H1 (cell line): ENCODE data around the gene GANC. TPM values are rescaled to one million over a fixed set of nuclear protein-coding genes. Genes with fewer than 3 reads are reported as not detected.

Experiments used
- CTCF ChIA-PET: fragments of 300-600 bp; sonication (Branson Sonifier 250); formaldehyde crosslinking; loops from one replicate; lab custom pipeline; 2021; ENCODE audit not compliant: partially characterized antibody; lab: Charles Lee
- POLR2A ChIA-PET: fragments of 300-600 bp; sonication (Branson Sonifier 250); formaldehyde crosslinking; loops from one replicate; lab custom pipeline; 2021; ENCODE audit warnings: inconsistent platforms; ENCODE audit not compliant: partially characterized antibody; lab: Charles Lee
- DNase-seq, 2 experiments: peaks; one replicate each; pipeline versions ENCODE4 v3.0.0 to v3.0.0-alpha.2; 2010 to 2022; ENCODE audit warnings: low spot score in 2 of 2, low read depth in 1 of 2, mixed read lengths in 1 of 2
- FAIRE-seq: peaks from 2 replicates; lab custom pipeline; 2011; peaks lifted over from hg19 to GRCh38; lab: Jason Lieb, UNC
- H2AFZ ChIP-seq: 2 replicates; pipeline ENCODE4 v1.8.1; 2012; ENCODE audit warnings: low read length, inconsistent platforms
- H2AK5ac ChIP-seq: 2 replicates; pipeline ENCODE4 v1.6.1; 2013; ENCODE audit warnings: low read depth, low read length
- H2BK120ac ChIP-seq: replicated peaks from 2 replicates; pipeline ENCODE3; 2013; ENCODE audit warnings: low read depth, low read length, inconsistent platforms
- H2BK12ac ChIP-seq: 2 replicates; pipeline ENCODE4 v1.6.1; 2013; ENCODE audit warnings: low read depth, low read length
- H2BK15ac ChIP-seq: 2 replicates; pipeline ENCODE4 v1.6.1; 2013; ENCODE audit warnings: low read length
- H2BK20ac ChIP-seq: 2 replicates; pipeline ENCODE4 v1.6.1; 2013; ENCODE audit warnings: low read length
- H2BK5ac ChIP-seq: 2 replicates; pipeline ENCODE4 v1.6.1; 2013; ENCODE audit warnings: low read depth, low read length
- H3K14ac ChIP-seq: 2 replicates; pipeline ENCODE4 v1.6.1; 2013; ENCODE audit warnings: inconsistent platforms; ENCODE audit not compliant: insufficient read length
- H3K18ac ChIP-seq: 2 replicates; pipeline ENCODE4 v1.6.1; 2013; ENCODE audit warnings: low read length; ENCODE audit errors: extremely low read depth
- H3K23ac ChIP-seq: 2 replicates; pipeline ENCODE4 v1.6.1; 2013; ENCODE audit warnings: inconsistent platforms; ENCODE audit not compliant: insufficient read length
- H3K23me2 ChIP-seq: 2 replicates; pipeline ENCODE4 v1.6.1; 2013; ENCODE audit warnings: low read depth, low read length
- H3K27ac ChIP-seq: 2 replicates; pipeline ENCODE4 v1.6.1; 2011; ENCODE audit warnings: low read depth, low read length, inconsistent platforms
- H3K27me3 ChIP-seq, 4 experiments: replicated peaks in 1 of 4; 1 replicate in 1 of 4; 2 replicates in 3 of 4; pipeline versions ENCODE4 v1.6.1 to v1.8.1; 2011 to 2013; ENCODE audit warnings: low read length in 3 of 4, mild to moderate bottlenecking in 3 of 4, inconsistent platforms in 2 of 4, mixed read lengths in 2 of 4, moderate library complexity in 1 of 4; ENCODE audit not compliant: control insufficient read depth in 3 of 4, insufficient read depth in 3 of 4; ENCODE audit errors: extremely low read depth in 1 of 4
- H3K36me3 ChIP-seq, 4 experiments: 2 replicates each; pipeline versions ENCODE4 v1.6.1 to v1.8.1; 2011 to 2013; ENCODE audit warnings: mild to moderate bottlenecking in 4 of 4, low read length in 3 of 4, moderate library complexity in 2 of 4, control low read depth in 1 of 4, inconsistent platforms in 1 of 4; ENCODE audit not compliant: insufficient read depth in 4 of 4, control insufficient read depth in 2 of 4
- H3K4ac ChIP-seq: replicated peaks from 2 replicates; pipeline ENCODE3; 2013; ENCODE audit warnings: low read length, low read depth, mixed read lengths, inconsistent platforms; ENCODE audit not compliant: insufficient read length
- H3K4me1 ChIP-seq, 4 experiments: replicated peaks in 1 of 4; 1 replicate in 1 of 4; 2 replicates in 3 of 4; pipeline versions ENCODE4 v1.6.1 to v1.8.1; 2011 to 2013; ENCODE audit warnings: low read length in 3 of 4, inconsistent platforms in 2 of 4, mixed read lengths in 1 of 4; ENCODE audit not compliant: insufficient read depth in 4 of 4, control insufficient read depth in 3 of 4
- H3K4me2 ChIP-seq, 2 experiments: 2 replicates each; pipeline versions ENCODE4 v1.6.1 to v1.8.1; 2011 to 2013; ENCODE audit warnings: low read depth in 2 of 2, low read length in 2 of 2, control low read depth in 1 of 2, inconsistent platforms in 1 of 2, mild to moderate bottlenecking in 1 of 2; ENCODE audit not compliant: insufficient read depth in 1 of 2
- H3K4me3 ChIP-seq, 4 experiments: fragments of 200-600, 300-600 bp in 1 of 4; sonication (generic), shearing (Covaris generic), sonication (Bioruptor Twin) in 1 of 4; 2 replicates each; pipeline versions ENCODE4 v1.5.1 to v1.8.1; 2011 to 2016; ENCODE audit warnings: low read length in 4 of 4, low read depth in 3 of 4, control low read depth in 2 of 4, inconsistent platforms in 2 of 4, mild to moderate bottlenecking in 2 of 4, mixed read lengths in 1 of 4, moderate library complexity in 1 of 4; ENCODE audit not compliant: insufficient read depth in 2 of 4; ENCODE audit errors: extremely low read depth in 1 of 4
- H3K56ac ChIP-seq: replicated peaks from 2 replicates; pipeline ENCODE3; 2013; ENCODE audit warnings: low read depth, mild to moderate bottlenecking, mixed read lengths, low read length, inconsistent platforms; ENCODE audit not compliant: insufficient read length
- H3K79me1 ChIP-seq: 2 replicates; pipeline ENCODE4 v1.6.1; 2013; ENCODE audit warnings: low read depth, low read length, control low read depth
- H3K79me2 ChIP-seq, 2 experiments: 2 replicates each; pipeline versions ENCODE4 v1.6.1 to v1.8.1; 2012 to 2013; ENCODE audit warnings: low read length in 2 of 2, mild to moderate bottlenecking in 2 of 2, inconsistent platforms in 1 of 2; ENCODE audit not compliant: insufficient read depth in 2 of 2, control insufficient read depth in 1 of 2
- H3K9ac ChIP-seq, 4 experiments: replicated peaks in 1 of 4; 1 replicate in 1 of 4; 2 replicates in 3 of 4; pipeline versions ENCODE4 v1.6.1 to v1.8.1; 2011 to 2013; ENCODE audit warnings: low read depth in 3 of 4, low read length in 3 of 4, control low read depth in 2 of 4, mild to moderate bottlenecking in 2 of 4, moderate library complexity in 2 of 4, inconsistent platforms in 1 of 4; ENCODE audit errors: extremely low read depth in 1 of 4
- H3K9me3 ChIP-seq, 2 experiments: 2 replicates each; pipeline versions ENCODE4 v1.6.1 to v1.8.1; 2012 to 2013; ENCODE audit warnings: mild to moderate bottlenecking in 2 of 2, moderate library complexity in 2 of 2, control low read depth in 1 of 2, inconsistent platforms in 1 of 2, low read depth in 1 of 2, low read length in 1 of 2, mixed read lengths in 1 of 2; ENCODE audit not compliant: insufficient read depth in 2 of 2
- H4K20me1 ChIP-seq, 2 experiments: replicated peaks in 1 of 2; 2 replicates each; pipeline versions ENCODE3 to v1.8.1; 2011 to 2013; ENCODE audit warnings: inconsistent platforms in 2 of 2, low read length in 2 of 2, mild to moderate bottlenecking in 1 of 2; ENCODE audit not compliant: insufficient read depth in 2 of 2, control insufficient read depth in 1 of 2
- H4K5ac ChIP-seq: 2 replicates; pipeline ENCODE4 v1.6.1; 2013; ENCODE audit warnings: low read length, low read depth, mixed read lengths, inconsistent platforms; ENCODE audit not compliant: insufficient read length
- H4K8ac ChIP-seq: 2 replicates; pipeline ENCODE4 v1.8.0; 2013; ENCODE audit warnings: mild to moderate bottlenecking, moderate library complexity, low read length, inconsistent platforms; ENCODE audit not compliant: insufficient read depth; ENCODE audit errors: extremely low read depth
- H4K91ac ChIP-seq: replicated peaks from 2 replicates; pipeline ENCODE3; 2013; ENCODE audit warnings: low read length, mixed read lengths, inconsistent platforms; ENCODE audit not compliant: insufficient read length
- WGBS, 2 experiments: shearing (Covaris generic) in 1 of 2; methylation state at CpG; one replicate each; pipeline versions ENCODE4 v1.1.6 to v1.1.7; 2013 to 2015; ENCODE audit warnings: low lambda C conversion rate in 2 of 2, mixed read lengths in 2 of 2, inconsistent platforms in 1 of 2, low coverage in 1 of 2, missing lambda C conversion rate in 1 of 2; ENCODE audit not compliant: insufficient replicate concordance in 2 of 2, insufficient coverage in 1 of 2, insufficient read length in 1 of 2; ENCODE audit errors: extremely low coverage in 1 of 2, missing lambda C conversion rate in 1 of 2; 5-methylcytosine and 5-hydroxymethylcytosine counted together
- polyA plus RNA-seq, 7 experiments: library from polyadenylated mRNA; depleted of rRNA in 3 of 7; stranded (reverse) in 5 of 7; unstranded in 2 of 7; fragments of >200 nt in 5 of 7; fragments of 200-250 nt in 2 of 7; gene quantifications; 1 replicate in 5 of 7; 2 replicates in 1 of 7; 4 replicates in 1 of 7; pipeline versions ENCODE4 v1.2.1 to v1.2.3, GENCODE V29; 2011 to 2013; ENCODE audit warnings: missing spikeins in 2 of 7, mixed read lengths in 2 of 7
- total RNA-seq: library from RNA; stranded (reverse); fragmentation: NEBNext Ultra II Directional; extraction: Animal tissue kit (Norgen Biotek cat#: 25700); gene quantifications from 2 replicates; pipeline ENCODE4 v1.2.1, GENCODE V29; 2021

GANC gene
- total and polyA plus RNA-seq, 2 of the 8 experiments (the other 6 are each of a cell fraction or from before 2014, with no cell fraction given), result 6.8 to 14.4 TPM

DNA sequence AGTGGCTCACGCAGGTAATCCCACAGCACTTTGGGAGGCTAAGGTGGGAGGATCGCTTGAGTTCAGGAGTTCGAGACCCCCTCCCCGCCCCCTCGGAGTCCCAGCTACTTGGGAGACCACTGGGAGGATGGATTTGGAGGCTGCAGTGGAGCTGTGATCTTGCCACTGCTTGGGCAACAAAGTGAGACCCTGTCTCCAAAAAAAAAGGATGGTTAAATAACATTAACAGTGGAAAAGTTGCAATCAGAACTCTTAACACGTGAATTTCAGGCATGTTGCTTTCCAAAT, 1.6 kb downstream of the GANC start:
- 0 out of 2 replicates have a peak overlapping the region, but pooled peaks have one; percentile 47 for H2BK5ac ChIP-seq
- H3K27ac ChIP-seq, result no peak overlapping the region
- no peak overlapping the region for H4K5ac ChIP-seq
- H2BK20ac ChIP-seq, result no peak overlapping the region
- H3K56ac ChIP-seq, result no peak overlapping the region
- H3K27me3 ChIP-seq, result no peaks in the 10 kb centered on the region
- H2AK5ac ChIP-seq, result no peak overlapping the region
- peak overlapping the region; percentile 64 to 98 (median 92); a peak in 5 of 8 replicates for H3K4me3 ChIP-seq
- no peak overlapping the region for H2AFZ ChIP-seq
- DNase-seq (no peak), FAIRE-seq (no peak)
- H3K4me2 ChIP-seq, result peak overlapping the region; percentile 80 to 81
- POLR2A ChIA-PET, result interaction anchor here (0.9 to 3.5 kb wide), 2 partner anchors 8 to 11 kb away, joined by 3 to 27 read pairs; no protein-coding TSS in a partner anchor
- H3K23ac ChIP-seq, result no peak overlapping the region
- H2BK15ac ChIP-seq, result no peak overlapping the region
- H3K79me1 ChIP-seq, result no peaks in the 10 kb centered on the region
- H4K8ac ChIP-seq, result no peak overlapping the region
- no peak overlapping the region for H4K91ac ChIP-seq
- 86% methylated on average over 6 of the region's 6 CpGs; no CpG with 5 or more reads in 1 of the 2 experiments for WGBS, 2 experiments
- H3K23me2 ChIP-seq, result peaks cover 6% of the 10 kb centered on the region
- peaks cover 0 to 3% (median 1%) of the 10 kb centered on the region in 4 experiments; a peak in 2 of 8 replicates for H3K36me3 ChIP-seq
- H2BK120ac ChIP-seq, result no peak overlapping the region
- peaks cover 5 to 32% of the 10 kb centered on the region in 2 experiments for H3K79me2 ChIP-seq
- CTCF ChIA-PET, result interaction anchor here (0.6 to 1.0 kb wide), 2 partner anchors 39 to 378 kb away, joined by 3 read pairs; no protein-coding TSS in a partner anchor
- H3K4ac ChIP-seq, result no peak overlapping the region
- H3K4me1 ChIP-seq, result peaks cover 0 to 10% (median 3%) of the 10 kb centered on the region in 4 experiments; a peak in 3 of 7 replicates
- H3K14ac ChIP-seq, result no peak overlapping the region
- H2BK12ac ChIP-seq, result no peak overlapping the region
- H3K9ac ChIP-seq, result peak overlapping the region in 1 of 4 experiments; percentile 90; a peak in 2 of 7 replicates
- H3K18ac ChIP-seq, result no peak overlapping the region
- H3K9me3 ChIP-seq, result no peaks in the 10 kb centered on the region
- peaks cover 0 to 1% of the 10 kb centered on the region in 2 experiments for H4K20me1 ChIP-seq
